LHCN-M2 (cell line): ENCODE results near the gene COX7A2. TPM values are rescaled to one million over a fixed set of nuclear protein-coding genes. Genes with fewer than 3 reads are reported as not detected.

Experiments used
- DNase-seq: peaks from one replicate; pipeline ENCODE4 v3.0.0-alpha.2; 2012; ENCODE audit warnings: low read depth
- total RNA-seq: library from RNA; depleted of rRNA; stranded (reverse); fragments of >200 nt; gene quantifications from 2 replicates; pipeline ENCODE4 v1.2.3, GENCODE V29; 2014

Gene COX7A2
- total RNA-seq, 1 experiment from 2014 or later = 505 TPM

DNA sequence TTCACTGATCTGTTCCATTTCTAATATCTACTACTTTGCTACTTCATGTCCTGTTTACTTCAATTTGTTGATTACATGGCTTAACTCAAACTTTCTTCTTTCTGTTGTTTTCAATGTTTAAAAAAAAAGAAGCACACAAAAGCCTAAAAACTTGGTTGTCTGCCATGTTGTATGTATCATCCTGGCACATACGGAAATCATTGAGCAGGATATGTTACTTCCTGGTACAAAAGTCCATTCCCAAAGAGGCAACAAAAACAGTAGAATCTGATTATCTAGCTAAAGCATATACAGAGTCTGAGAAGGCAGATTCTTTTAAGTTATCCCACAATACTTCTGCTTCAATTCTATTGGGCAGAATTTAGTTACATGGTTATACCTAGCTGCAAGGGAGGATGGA, 23.2 kb downstream of the COX7A2 start:
- DNase-seq = no peak

DNA sequence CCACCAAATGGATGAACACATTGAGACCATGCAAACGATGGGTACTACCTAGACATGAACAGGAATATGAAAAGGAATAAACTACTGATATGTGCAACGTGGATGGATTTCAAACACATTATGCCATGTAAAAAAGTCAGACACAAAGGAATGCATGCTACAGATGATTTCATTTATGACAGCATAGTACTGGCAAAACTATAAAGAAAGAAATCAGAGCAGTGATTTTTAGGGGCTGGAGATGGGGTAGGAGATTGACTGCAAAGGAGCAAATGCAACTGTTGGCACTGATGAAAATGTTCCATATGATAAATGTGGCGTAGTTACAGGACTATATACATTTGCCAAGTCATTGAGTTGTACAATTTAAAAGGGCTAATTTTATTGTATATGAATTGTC, 24.3 kb downstream of the COX7A2 start:
- no peak for DNase-seq

DNA sequence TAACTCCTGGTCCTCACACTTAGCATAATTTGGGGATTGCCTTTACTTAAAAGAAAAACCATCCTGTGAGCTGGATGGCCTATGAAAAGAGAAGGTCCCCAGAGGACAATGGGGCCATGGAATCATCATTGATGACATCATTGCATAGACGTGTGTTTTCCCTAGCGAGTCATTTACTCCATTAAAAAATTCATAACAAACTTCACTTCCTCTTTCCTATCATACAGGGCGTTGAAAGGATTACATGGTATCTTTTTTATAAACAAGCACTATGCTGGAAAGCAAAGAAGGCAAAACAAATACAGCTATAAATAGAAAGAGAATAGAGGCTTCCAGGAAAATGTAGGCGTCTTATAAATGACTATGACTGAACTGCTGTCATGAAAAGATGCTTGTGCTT, 26.4 kb downstream of the COX7A2 start:
- DNase-seq = peak; percentile 66

DNA sequence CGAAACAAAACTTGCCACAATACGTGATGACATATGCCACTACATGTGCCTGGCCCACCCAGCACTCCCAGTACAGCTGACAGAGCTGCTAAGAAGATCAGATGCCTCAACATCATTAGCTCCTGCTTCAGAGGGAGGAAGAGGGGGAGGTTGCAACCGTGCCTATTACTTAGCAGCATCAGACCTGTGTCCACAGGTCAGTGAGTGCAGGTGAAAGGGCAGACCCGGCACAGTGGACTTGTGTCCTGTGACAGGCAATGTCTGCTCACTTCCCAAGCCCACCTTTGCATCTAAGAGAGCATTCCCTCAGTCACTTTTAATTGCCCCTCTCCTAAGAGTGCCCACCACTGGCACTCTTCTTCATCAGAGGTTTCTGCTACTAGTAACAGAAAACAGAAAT, 28.3 kb downstream of the COX7A2 start:
- no peak for DNase-seq

DNA sequence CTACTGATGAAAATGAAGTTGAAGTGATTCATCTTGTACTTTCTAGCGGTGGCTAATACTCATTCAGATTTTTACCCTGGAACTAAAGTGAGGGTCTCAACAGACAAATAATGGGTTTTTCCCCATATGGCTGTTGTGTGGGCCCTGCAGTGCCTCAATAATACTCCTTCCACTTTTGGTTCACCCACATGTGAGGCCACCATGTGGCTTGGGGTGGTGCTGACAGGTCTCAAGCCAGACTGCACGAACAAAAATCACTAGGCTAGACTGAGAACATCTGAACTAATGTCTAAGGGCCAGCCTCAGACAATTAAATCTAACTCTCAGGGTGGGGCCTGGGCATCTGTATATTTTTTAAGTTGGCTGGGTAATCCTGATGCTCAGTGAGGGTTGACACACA, 29.9 kb downstream of the COX7A2 start:
- no peak for DNase-seq

DNA sequence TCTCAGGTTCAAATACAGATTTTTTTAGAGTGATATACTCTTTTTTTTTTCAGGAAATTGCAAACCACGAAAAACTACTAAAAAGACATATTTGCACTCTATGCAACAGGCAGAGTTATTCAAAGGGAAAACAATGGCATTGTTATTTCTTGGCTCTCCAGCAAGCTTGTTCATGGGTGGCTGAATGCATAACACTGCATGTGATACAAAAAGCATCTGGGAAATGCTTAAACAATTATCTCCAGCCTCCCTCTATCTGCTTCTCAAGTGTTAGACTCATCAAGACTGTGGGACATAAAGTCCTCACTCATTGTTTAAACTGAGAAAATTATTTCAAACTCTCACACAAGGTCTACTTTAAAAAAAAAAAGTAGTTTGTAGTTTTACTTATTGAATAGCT, 30.5 kb downstream of the COX7A2 start:
- no peak for DNase-seq

DNA sequence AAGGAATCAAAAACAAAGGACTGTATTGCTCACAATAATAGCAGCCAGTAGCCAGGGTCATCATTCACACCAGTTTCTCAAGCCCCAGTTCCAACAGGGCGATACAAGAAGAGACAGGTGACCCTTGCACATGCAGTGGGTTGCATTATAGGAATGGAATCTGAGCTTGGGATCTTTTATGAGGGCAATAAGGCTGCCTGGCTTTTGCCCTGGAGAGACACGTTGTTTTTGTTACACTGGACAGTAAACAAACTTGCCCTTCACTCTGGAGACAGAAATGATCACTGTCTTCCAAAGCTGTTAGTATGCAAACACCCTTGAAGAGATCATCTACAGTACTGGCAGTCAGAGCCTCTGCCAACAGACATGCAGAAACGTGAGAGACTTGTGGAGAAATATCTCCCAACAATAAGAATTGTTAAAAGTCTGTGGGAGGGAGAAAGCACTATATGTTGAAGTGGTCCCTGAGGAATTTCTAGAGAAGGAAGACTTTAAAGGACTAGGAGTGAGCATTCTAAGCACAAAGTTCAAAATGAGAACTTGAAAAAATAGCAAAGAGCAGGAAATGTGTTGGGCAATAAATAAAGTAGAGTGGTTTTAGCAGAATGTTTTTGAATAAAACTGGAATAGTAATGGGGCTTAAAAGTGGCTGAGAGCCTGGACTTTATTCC, 31.5 kb downstream of the COX7A2 start:
- no peak for DNase-seq

DNA sequence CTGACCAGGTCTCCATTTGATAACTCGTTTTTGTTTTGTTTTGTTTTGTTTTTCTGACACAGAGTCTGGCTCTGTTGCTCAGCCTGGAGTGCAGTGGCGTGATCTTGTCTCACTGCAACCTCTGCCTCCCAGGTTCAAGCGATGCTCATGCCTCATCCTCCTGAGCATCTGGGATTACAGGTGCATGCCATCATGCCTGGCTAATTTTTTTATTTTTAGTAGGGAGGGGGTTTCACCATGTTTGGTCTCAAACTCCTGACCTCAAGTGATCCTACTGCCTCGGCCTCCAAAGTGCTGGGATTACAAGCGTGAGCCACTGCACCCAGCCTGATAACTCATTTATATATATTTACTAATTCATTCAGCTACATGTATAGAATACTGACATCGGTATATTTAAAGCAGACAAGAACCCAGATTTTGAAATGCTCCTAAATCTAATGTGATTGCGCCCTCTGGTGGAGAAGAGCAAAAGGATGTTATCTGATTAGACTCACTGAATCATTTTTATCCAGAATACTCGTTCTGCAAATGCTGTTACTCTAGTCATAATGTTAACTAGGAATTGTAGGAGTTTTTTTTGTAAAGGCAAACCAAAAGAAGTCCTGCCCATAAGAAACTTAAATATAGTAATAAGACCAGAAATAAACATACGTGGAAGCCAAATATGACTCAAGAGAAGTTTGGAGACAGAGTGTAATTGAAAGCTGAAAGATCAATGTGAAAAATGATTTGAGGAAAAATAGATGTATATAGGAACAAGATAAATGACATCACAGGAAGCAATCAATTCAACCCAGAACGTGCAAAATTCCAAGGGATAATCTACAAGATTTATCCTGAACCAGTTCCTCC, 32.5 kb downstream of the COX7A2 start:
- peak; percentile 66 for DNase-seq

DNA sequence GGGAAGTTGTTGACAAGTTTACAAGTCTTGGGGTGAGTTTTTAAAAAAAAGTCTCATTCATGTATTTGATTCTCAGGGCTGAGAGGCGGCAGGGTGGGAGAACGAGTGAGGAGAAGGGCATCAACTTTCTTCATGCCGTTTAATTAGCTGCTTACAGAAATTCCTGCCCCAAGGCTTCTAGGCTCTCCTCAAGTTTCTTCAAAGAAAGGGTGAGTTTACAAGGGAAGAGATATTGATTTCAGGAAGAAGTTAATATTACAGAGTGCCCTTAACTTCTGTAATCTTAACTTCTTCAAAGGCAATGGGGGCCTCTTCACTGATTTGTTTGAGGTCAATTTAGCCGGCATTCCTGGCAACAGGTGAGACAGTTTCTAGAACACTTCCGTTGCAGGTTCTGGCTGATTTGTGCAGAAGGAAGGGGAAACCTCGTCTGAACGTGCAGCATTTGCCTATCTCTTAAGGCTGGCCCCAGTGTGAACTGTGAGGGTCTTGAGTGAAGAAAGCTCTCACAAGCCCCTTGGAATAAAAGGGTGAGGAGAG, 34.3 kb downstream of the COX7A2 start:
- DNase-seq = no peak

DNA sequence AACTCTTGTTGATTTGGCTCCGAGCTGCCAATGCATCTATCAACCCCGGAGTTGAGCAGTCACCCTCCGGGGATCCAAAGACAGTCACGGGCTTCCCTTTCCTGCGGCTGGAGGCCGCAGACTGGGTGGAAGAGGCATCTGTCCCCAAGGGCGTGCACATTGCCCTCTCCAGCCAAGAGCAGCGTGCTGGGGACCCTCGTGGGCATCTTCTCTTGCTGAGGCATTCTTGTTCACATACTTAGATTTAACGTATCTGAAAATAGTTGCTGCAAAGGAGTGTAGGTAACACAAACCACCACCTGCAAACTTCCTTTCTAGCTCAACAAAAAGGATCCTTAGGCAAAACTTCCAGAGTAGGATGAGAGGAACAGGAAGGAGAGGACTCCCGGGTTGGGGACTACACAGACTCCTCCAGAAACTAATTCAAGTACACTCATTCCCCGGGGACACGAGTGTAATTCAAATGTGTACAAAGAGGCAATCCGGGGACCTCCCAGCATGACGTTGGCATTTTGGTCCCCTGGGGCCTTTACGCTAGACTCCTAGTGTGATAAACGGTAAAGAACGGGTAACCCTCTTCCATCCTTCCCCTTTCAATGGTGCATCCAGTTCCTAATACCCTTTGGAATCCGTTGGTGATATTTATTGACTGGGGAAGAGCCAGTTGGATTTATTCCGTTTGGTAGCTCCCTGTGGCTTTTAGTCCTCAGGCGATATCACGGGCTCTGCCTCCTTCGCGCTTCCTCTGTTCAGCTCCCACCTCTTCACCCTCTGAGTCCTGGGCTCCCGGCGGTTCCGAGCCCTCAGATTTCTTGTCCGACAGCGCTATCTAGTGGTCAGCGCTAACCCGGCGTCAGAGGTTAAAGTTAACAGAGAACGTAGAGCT, 35.1 kb downstream of the COX7A2 start:
- peak; percentile 79 for DNase-seq

DNA sequence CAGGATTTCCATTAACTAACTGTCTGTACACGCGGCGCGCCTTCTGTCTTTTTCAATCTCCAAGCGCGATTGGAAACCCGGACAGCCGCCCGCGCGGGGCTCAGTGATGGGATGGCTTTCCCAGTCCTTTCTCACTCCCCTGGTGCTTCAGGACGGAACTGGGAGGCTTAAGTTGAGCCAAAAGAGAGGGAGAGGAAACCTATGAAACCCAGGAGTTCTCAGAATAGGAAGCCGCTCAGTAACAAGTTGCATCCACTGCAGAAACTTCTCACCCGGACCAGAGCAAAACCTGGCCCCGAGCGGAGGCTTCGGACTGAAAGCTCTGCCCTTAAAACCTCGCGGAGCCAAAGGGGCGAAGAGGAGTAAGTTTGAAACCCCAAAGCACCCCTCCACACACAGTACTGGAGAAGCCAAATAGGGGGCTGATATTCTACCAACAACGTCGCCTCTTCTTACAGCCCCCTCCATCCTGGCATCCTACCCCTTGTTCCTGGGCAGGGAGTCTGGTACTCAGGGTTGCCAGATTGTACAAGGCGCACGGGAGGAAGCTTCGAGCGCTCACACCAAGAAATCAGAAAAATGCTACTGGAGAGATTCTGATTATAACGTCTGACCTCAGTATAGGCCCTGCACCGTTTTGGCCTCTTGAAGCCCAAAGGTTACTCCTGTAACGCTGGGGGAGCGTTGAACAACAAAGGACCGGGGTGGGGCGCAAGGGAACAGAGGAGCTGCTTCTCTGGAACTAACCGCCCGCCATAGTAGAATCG, 36.8 kb downstream of the COX7A2 start:
- no peak for DNase-seq

DNA sequence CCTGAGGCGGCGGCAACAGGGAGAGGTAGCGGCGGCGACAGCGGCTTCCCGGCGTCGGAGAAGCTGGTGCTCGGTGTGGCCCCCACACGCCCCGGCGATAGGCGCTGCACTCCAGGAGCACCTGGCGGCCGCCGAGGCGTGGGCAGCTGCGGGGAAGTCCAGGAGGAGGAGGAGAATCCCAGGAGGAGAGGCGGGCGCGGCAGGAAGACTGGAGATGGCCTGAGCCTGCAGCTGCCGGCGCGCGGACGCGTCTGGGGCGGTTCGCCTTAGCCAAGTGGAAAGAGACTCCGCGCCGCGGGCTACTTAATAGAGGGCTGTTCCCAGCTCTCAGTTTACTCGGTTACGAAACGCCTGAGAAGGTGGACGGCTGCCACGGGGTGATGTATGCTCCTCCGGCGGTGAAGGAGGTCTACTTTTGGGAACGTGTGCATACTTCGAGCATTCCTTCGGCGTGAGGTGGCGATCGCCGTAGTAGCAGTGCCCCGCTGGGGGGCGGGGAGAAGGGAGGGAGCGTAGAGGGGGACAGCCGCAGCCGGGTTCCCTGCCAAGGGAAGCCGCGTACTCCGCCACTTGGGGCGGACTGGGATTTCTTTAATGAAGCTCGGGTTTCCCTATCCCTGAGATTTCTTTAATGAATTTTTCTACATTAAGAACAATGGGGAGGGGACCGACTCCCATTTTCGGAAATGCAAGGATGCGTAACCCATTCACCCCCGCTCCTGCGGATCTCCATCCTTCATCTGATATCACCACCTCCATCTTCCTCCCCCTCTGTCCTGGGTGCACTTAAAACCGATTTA, 37.6 kb downstream of the COX7A2 start, which contains the start of gene COL12A1:
Gene COL12A1 (minus strand): TSS at position 278 of the 800 bp plus-strand sequence. CDS start 3,261 bp downstream, outside the sequence.
- DNase-seq = peak; percentile 92

DNA sequence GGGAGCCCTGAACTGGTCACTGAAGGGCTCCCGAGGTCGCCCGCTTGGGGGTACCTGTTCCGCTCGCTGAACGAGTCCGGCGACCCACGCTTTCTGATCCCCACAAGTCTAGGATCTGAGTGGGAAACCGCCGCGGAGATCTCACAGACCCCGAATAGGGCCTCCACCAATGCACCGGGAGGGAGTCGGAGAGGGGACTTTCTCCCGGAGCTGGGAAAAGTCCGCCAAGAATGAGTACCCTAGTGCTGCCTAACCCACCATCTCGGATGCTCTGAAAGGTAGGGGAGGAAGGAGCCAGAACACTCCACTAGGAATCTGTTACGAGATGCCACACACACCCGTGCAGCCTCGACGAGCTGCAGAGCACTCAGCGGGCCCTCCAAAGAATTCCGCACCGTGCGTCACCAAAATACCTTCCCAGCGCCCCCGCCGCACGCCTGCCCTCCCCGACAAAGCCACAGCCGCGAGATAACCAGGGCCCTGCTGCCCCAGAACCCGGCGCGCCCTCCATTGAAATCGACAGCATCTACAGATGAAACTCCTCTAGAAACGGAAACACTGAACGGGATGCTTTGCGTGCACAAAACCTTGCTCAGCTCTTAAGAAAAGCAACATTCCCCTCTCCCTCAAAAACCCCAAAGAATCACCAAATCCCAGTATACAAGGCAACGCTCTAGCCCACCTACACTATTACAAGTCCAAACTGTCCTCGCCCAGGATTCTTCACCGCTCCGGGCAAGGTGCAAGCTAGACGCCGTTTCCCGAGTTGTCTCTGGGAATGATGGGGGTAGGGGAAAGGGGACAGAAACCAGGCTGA, 38.4 kb downstream of the COX7A2 start:
- DNase-seq = peak; percentile 58

DNA sequence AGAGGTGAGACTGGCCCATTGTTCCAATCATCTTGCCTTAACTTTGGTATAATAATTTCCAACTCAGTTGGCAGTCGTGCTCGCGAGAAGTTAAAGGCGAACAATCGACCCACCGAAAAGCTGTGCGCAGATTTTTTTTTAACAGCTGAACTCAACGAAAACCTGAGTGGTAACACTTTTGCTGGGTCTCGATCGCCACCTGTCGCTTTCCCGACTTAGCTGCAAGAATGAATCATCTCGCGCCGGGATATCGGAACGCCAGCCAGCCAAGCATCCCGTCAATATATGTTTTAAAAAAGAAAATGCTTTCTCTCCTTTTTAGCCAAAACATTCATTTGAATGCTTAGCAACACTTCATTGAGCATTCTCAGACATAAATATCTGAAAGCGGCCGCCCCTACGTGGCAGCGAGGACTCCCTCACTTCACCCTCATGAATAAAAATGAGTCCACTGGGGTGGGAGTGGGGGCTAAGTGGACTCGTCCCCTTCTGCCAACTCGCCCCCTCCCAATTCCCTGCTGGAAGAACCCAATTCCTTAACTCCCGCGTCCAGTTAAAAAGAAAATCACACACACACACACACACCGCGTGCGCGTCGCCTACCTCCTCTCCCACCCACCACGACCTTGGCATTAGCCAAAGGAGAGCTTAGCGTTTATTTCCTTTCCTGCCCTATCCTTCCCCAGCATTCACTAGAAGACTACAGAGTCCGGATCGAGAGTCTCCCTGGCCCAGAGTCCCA, 39.2 kb downstream of the COX7A2 start:
- peak; percentile 92 for DNase-seq

DNA sequence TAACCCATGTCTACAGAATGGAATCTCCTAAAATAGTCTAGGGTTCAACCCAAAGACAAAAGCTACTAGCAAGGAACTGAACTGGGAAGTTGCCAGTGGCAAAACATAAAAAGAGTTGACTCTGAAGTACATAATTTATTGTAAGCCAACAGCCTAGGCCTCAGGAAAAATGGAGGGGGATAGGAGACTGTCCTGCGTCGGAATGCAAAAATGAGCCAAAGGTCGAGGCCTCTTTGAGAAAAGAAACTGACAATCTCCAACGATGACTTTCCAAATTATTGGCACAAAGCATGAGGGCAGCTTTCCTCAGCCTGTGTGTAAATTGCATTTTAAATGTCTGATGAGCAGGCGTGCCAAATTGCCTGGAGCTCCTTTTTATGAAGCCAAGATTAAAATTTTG, 39.9 kb downstream of the COX7A2 start:
- DNase-seq = peak; percentile 25

DNA sequence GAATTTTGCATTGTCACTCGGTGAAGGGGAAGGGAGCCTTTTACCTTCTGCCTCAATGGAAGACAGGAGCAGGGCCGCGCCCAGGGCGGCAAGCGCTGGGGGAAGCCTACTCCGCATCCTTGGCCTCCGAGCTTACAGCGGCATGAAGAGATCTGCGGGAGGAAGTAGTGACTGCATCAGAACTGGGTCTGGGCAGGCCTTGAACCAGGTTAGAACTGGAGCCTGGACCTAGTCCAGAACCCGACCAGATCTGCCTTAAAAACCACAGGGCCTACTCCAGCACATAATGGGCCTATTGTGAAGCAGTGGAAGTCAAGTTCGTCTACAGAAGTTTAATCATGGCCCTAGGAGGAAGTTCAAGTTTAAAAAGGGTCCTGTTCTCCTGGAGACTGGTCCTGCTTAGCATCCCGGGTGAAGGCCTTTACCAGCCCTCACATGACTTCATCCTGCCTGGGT, 40.9 kb downstream of the COX7A2 start:
- DNase-seq = no peak

DNA sequence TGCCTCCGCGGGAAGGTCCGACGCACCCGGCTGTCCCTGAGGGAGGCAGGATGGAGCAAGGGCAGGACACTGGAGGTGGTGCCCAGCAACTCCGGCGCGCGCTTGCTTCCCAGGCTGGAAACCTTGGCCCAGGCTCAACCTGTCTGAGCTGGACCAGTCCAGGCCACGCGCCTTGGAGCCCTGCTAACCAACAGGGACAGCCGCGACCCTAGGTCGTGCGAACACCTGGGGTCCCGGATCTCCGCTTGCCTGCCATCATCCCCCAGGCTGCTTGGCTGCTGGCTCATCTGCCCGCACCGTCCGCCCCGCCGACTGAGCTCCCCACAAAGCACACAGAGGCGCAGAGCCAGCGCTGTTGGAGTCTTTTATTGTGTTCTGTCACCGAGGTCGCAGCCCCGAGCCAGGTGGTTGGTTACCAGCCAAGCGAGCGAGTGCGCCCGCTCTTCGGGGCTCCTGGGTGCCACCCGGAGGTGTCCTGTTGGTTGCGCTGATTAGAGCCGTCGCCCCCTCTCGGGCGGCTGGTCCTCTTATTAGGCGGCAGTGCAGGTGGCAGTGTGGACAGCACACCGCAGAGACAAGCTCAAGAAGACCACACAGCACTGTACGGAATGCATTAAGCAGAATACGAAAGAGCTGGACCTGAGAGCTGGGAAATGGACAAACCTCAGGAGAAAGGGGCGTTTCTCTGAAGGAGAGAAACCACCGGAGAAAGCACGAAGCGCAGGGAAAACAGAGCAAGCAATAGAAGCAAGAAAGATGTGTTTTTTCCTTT, 41.5 kb downstream of the COX7A2 start:
- DNase-seq = no peak

DNA sequence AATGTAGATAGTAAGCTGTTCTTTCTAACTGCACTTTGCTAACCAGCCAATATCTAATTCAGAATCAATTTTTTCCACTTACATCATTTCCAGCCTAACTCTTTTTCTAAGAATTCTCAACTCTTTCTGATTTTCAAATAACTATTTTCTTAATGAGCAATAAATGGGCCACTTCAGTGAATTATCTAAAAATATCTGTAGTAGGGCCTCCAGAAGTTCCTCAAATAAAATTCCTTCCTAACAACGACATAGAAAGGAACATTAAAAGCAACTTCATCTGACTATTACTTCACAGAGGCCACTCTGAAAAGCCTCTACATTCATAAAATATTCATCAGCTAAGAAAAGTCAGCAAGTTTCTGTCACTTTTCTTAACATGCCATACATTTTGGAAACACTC, 42.6 kb downstream of the COX7A2 start:
- DNase-seq = no peak
